ENCODE data around the gene CSRNP3.

DNA sequence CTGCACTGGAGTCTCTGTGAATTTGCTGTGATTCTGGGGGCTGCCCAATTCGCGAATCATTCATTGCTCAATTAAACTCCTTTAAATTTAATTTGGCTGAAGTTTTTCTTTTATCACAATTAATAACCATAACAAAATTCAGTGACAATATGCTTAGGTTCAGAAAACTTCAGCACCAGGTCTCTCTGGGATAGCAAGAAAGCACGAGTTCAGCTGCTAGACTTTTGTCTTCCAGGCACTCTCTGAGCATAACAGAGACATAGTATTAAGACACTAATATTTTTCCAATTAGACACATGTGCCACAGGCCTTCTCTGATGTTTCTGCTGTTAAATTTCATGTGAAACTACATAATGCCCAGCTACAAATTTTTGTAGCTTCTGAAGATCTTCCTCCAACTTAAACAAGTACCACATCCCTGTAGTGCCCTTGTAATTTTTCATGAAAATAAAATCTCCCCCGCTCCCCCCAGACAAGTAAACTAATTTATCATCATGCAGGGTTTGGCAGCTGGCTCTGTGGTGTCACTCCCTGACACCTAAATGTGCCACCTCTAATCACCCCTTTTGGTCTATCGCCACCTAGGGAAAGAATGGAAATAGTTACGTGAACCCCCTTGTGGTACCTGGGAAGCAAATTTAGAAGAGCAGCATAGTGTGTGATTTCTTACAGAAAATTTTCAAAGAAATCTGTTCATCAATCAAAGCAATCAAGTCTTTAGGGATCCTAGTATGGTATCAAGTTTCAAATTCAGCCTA is 94.1 kb downstream of the CSRNP3 start:
- TF ChIP-seq POLR2A (IDR thresholded peaks at IDR 0.05) (no peak), EP300 (IDR thresholded peaks at IDR 0.05) (no peak)
- TF ChIP-seq, protein P1, sequence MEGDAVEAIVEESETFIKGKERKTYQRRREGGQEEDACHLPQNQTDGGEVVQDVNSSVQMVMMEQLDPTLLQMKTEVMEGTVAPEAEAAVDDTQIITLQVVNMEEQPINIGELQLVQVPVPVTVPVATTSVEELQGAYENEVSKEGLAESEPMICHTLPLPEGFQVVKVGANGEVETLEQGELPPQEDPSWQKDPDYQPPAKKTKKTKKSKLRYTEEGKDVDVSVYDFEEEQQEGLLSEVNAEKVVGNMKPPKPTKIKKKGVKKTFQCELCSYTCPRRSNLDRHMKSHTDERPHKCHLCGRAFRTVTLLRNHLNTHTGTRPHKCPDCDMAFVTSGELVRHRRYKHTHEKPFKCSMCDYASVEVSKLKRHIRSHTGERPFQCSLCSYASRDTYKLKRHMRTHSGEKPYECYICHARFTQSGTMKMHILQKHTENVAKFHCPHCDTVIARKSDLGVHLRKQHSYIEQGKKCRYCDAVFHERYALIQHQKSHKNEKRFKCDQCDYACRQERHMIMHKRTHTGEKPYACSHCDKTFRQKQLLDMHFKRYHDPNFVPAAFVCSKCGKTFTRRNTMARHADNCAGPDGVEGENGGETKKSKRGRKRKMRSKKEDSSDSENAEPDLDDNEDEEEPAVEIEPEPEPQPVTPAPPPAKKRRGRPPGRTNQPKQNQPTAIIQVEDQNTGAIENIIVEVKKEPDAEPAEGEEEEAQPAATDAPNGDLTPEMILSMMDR (IDR thresholded peaks at IDR 0.05) = no peak

All from tibial nerve (tissue), 4 donors.